Peyer's patch (tissue), 4 donors: ENCODE measurements around the gene SAE1. TPM values are rescaled to one million over a fixed set of nuclear protein-coding genes. Genes with fewer than 3 reads are reported as not detected.

Experiments
- DNase-seq, 3 donors: peaks; one replicate each; pipeline ENCODE4 v3.0.0-alpha.2; 2017 to 2019
- H3K27ac ChIP-seq, 4 donors: fragments of 200-600 bp; sonication (generic); one replicate each; pipeline ENCODE4 v1.5.1; 2016 to 2019
- H3K27me3 ChIP-seq, 2 donors: fragments of 200-600 bp; sonication (generic); one replicate each; pipeline ENCODE4 v1.5.1; 2019
- H3K36me3 ChIP-seq, 3 donors: fragments of 200-600 bp; sonication (generic); one replicate each; pipeline ENCODE4 v1.5.1; 2016 to 2019
- H3K4me1 ChIP-seq, 4 donors: fragments of 200-600 bp; sonication (generic); one replicate each; pipeline ENCODE4 v1.5.1; 2016 to 2019
- H3K4me3 ChIP-seq, 4 donors: fragments of 200-600 bp; sonication (generic); 1 replicate in 3 of 4; 2 replicates in 1 of 4; pipeline ENCODE4 v1.5.1; 2016 to 2019; ENCODE audit warnings: mild to moderate bottlenecking in 1 of 4
- H3K9me3 ChIP-seq, 4 donors: fragments of 200-600 bp; sonication (generic); one replicate each; pipeline ENCODE4 v1.5.1; 2016 to 2019; ENCODE audit warnings: mild to moderate bottlenecking in 1 of 4
- POLR2A ChIP-seq, 2 donors: fragments of 450-650 bp; IDR thresholded peaks; one replicate each; pipeline ENCODE4 v1.5.1; 2017; ENCODE audit warnings: antibody characterized with exemption in 2 of 2, mild to moderate bottlenecking in 2 of 2, moderate library complexity in 2 of 2
- total RNA-seq, 4 donors: library from RNA; depleted of rRNA; stranded (reverse); fragments of >200 nt; gene quantifications; one replicate each; pipeline ENCODE4 v1.1.0, GENCODE V29; 2016
- TF ChIP-seq, protein P1 (sequence below), 6 experiments: fragments of 450-650 bp in 4 of 6; fragments of 200-600 bp in 2 of 6; sonication (generic) in 1 of 6; IDR thresholded peaks; one replicate each; pipeline ENCODE4 v1.5.1; 2017 to 2019; ENCODE audit warnings: antibody characterized with exemption in 6 of 6, mild to moderate bottlenecking in 3 of 6, moderate library complexity in 1 of 6

The SAE1 gene
- total RNA-seq, 4 donors from 2014 or later = 35.9 to 73.4 (median 40.3) TPM

DNA sequence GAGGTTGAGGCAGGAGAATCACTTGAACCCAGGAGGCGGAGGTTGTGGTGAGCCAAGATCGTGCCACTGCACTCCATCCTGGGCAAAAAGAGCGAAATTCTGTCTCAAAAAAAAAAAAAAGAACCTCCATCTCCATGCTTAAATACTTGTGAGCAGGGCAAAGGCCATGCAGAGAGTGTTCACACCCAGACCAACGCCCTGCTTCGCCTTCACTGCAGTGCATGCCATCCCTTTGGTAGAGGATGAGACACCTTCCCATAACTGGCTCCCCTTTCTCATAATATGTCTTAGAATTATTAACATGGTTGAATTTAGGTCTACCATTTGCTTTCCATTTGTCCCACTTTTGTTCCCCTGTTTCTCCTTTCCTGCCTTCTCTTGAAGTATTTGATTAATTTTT is 84.9 kb downstream of the SAE1 start:
- no peak for TF ChIP-seq POLR2A (IDR thresholded peaks at IDR 0.05)
- TF ChIP-seq, protein P1, sequence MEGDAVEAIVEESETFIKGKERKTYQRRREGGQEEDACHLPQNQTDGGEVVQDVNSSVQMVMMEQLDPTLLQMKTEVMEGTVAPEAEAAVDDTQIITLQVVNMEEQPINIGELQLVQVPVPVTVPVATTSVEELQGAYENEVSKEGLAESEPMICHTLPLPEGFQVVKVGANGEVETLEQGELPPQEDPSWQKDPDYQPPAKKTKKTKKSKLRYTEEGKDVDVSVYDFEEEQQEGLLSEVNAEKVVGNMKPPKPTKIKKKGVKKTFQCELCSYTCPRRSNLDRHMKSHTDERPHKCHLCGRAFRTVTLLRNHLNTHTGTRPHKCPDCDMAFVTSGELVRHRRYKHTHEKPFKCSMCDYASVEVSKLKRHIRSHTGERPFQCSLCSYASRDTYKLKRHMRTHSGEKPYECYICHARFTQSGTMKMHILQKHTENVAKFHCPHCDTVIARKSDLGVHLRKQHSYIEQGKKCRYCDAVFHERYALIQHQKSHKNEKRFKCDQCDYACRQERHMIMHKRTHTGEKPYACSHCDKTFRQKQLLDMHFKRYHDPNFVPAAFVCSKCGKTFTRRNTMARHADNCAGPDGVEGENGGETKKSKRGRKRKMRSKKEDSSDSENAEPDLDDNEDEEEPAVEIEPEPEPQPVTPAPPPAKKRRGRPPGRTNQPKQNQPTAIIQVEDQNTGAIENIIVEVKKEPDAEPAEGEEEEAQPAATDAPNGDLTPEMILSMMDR (IDR thresholded peaks at IDR 0.05) = no peak
- peaks cover 0 to 3% (median 0%) of the 10 kb centered on the region in 3 donors for H3K36me3 ChIP-seq
- no peak overlapping the region for H3K4me3 ChIP-seq
- H3K4me1 ChIP-seq = peaks cover 0 to 5% (median 0%) of the 10 kb centered on the region in 4 donors
- peak in 2 of 3 donors; percentile 63 to 81 for DNase-seq
- no peak overlapping the region for H3K27ac ChIP-seq
- no peaks in the 10 kb centered on the region for H3K27me3 ChIP-seq
- H3K9me3 ChIP-seq = no peaks in the 10 kb centered on the region

DNA sequence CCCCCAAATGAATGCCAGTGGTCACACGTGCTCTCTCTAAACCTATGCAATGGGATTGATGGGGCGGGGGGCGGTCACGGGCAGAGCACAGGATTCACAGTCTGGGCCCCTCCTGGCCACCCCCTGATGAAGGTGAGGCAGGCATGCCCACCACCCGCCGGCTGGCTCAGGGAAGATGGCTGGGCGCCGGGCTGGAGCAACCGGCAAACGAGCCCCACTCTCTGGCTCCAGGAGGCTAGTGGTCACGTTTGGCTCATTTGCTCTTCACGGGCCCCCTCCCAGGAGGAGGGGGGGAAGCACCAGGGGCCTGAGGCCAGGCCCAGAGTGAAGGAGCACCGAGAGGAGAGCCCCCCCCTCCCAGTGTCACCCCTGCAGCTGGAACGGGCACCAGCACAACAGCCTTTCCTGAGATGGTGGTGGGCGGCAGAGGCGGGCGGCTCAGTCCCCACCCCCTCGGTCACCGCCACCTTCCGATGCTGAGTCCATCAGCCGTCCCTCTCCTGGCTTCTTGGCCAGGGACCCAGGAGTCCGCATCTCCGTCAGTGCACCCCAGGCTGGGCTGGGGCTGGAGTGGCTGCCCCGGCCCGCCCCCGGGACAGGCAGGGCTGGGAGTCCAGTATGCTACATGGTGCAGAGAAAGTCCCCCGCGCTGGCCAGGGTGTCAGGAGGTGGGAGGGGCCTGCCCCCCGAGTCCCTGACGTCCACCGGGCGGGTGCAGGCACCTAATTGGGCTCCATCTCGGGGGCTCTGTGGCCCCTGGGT is 90.6 kb downstream of the SAE1 start:
- H3K4me1 ChIP-seq = peaks cover 0 to 7% (median 0%) of the 10 kb centered on the region in 4 donors
- TF ChIP-seq, protein P1 (IDR thresholded peaks at IDR 0.05) = no peak
- no peak for TF ChIP-seq POLR2A (IDR thresholded peaks at IDR 0.05)
- H3K27me3 ChIP-seq = no peaks in the 10 kb centered on the region
- peaks cover 0 to 21% (median 0%) of the 10 kb centered on the region in 3 donors for H3K36me3 ChIP-seq
- no peak for DNase-seq
- H3K9me3 ChIP-seq = no peaks in the 10 kb centered on the region
- no peak overlapping the region for H3K27ac ChIP-seq
- no peak overlapping the region for H3K4me3 ChIP-seq

DNA sequence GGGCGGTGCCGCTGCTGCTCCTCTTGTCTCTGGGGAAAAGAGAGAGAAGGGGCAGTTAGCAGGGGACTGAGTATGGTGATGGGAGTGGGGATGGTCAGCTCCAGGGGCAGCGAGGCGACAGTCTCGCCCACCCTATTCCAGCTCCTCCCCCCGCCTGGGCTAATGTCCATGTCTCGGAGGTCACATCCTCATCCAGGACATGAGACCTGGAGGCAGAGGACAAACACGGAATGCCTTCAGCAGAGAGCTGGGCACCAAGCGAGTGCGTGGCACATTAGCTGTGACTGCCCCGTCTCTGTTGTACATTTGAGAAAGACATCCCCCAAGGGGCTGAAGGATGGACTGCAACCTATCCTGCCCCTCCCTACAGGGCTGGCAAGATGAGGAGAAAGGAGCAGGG is 91.3 kb downstream of the SAE1 start:
- Histone ChIP-seq H3K36me3 (peaks cover 0 to 21% (median 0%) of the 10 kb centered on the region in 3 donors), H3K4me3 (no peak overlapping the region), H3K27me3 (no peaks in the 10 kb centered on the region), H3K9me3 (no peaks in the 10 kb centered on the region), H3K27ac (no peak overlapping the region), H3K4me1 (peaks cover 0 to 13% (median 4%) of the 10 kb centered on the region in 4 donors)
- DNase-seq = no peak
- TF ChIP-seq, protein P1 (IDR thresholded peaks at IDR 0.05) = no peak
- TF ChIP-seq POLR2A (IDR thresholded peaks at IDR 0.05) = no peak

DNA sequence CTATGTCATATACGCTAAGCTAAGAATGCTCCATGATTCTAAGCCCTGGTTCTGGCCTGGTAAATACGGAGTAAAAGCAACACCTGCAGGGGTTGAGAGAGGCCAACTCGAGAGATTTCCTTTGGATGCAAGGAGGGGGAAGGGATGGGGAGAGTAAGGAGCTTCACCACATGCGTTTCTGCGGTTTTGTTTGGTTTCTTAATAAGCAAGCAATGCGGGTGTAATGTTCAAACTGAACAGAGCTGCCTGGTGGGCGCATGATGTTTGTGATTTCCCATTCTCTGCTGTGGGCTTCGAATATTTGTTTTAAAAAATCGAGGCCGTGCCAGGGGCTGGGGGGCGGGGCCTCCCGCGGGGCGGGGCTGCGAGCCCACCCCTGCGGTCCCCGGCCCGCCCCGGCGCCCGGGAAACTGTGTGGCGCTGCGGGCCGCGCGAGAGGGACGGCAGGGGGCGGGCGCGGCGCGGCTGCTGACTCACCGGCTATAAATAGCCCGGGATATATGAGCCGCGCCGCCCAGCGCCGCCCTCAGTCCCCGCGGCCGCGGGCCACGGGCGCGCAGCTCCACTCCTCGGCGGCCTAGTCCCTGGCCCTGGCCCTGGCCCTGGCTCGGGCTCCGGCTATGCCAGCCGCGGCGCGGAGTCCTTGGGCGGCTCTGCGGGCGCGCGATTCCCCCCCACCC is 95.3 kb downstream of the SAE1 start:
- peaks cover 4 to 42% (median 25%) of the 10 kb centered on the region in 4 donors for H3K4me1 ChIP-seq
- H3K27ac ChIP-seq = peak overlapping the region; percentile 97 to 100 (median 99)
- TF ChIP-seq POLR2A (IDR thresholded peaks at IDR 0.05) = peak; percentile 100
- TF ChIP-seq, protein P1 (IDR thresholded peaks at IDR 0.05) = peak; percentile 38 to 71 (median 62)
- peak; percentile 87 to 94 (median 93) for DNase-seq
- H3K4me3 ChIP-seq = peak overlapping the region; percentile 47 to 96 (median 80)
- no peaks in the 10 kb centered on the region for H3K27me3 ChIP-seq
- H3K36me3 ChIP-seq = peaks cover 0 to 15% (median 0%) of the 10 kb centered on the region in 3 donors
- H3K9me3 ChIP-seq = no peaks in the 10 kb centered on the region

DNA sequence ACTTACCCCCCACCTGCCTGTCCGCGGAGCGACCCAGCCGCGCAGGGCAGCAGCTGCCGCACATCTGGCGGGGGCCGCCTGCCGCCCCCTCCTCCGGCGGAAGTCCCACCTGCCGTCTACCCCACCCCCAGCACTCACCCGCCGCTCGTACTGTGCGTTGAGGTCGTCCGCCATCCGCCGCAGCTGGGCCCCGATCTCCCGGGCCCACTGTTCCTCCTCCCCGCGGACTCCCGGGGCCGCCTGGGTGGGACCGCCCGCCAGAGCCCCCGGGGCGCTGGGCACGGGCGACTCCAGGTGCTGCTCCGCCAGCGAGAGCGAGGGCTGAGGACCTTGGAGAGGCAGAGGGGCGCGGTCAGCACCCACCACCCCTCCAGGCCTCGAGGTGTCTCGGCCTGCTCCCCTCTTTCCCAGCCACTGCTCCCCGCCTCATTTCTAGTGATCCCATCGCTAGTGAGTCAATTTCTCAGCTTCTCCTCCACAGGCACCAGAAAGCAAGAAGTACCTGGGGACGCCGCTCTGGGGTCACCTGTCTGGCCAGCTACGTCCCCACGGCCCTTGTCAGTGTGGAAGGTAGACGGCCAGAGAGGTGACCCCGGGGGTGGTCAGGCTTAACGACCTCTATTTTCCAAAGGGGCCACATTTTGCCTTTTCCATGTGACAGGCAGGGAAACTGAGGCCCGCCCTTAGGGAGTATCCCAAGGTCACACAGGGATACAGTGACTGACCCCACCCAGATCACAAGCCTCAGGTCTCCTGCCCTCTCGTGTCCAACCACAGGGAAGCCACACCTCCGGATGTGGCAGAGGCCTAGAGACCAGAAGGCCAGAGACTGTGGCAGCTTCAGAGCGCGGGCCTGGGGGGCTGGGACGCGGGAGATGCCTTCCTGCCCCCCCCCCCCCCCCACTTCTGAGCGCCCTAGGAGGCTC is 96.1 kb downstream of the SAE1 start:
- TF ChIP-seq, protein P1 (IDR thresholded peaks at IDR 0.05) = peak in 2 of 6 experiments; percentile 8 to 12
- TF ChIP-seq POLR2A (IDR thresholded peaks at IDR 0.05) = peak; percentile 63 to 81
- Histone ChIP-seq H3K36me3 (peaks cover 0 to 7% (median 0%) of the 10 kb centered on the region in 3 donors), H3K27ac (peak overlapping the region; percentile 97 to 100 (median 99)), H3K4me3 (peak overlapping the region; percentile 47 to 96 (median 80)), H3K27me3 (no peaks in the 10 kb centered on the region), H3K9me3 (no peaks in the 10 kb centered on the region), H3K4me1 (peaks cover 4 to 46% (median 27%) of the 10 kb centered on the region in 4 donors)
- DNase-seq = peak; percentile 84 to 94 (median 91)
